ENCODE results near the gene RBM28.
A peak's percentile ranks its signal among the peaks of the same experiment; 100 is the strongest.

The RBM28 gene, protein sequence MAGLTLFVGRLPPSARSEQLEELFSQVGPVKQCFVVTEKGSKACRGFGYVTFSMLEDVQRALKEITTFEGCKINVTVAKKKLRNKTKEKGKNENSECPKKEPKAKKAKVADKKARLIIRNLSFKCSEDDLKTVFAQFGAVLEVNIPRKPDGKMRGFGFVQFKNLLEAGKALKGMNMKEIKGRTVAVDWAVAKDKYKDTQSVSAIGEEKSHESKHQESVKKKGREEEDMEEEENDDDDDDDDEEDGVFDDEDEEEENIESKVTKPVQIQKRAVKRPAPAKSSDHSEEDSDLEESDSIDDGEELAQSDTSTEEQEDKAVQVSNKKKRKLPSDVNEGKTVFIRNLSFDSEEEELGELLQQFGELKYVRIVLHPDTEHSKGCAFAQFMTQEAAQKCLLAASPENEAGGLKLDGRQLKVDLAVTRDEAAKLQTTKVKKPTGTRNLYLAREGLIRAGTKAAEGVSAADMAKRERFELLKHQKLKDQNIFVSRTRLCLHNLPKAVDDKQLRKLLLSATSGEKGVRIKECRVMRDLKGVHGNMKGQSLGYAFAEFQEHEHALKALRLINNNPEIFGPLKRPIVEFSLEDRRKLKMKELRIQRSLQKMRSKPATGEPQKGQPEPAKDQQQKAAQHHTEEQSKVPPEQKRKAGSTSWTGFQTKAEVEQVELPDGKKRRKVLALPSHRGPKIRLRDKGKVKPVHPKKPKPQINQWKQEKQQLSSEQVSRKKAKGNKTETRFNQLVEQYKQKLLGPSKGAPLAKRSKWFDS

GRCh38 chr7:128343554-128344430, at the start of gene RBM28:
Gene RBM28 (minus strand): TSS chr7:128343908. CDS start chr7:128343793, 115 bp downstream.
- DNase-seq (ENCODE audit: low read depth): peak; percentile 48
- H3K4me3 ChIP-seq (ENCODE audit: low read depth, low read length): peak within 1 kb of the TSS; percentile 92

DNA sequence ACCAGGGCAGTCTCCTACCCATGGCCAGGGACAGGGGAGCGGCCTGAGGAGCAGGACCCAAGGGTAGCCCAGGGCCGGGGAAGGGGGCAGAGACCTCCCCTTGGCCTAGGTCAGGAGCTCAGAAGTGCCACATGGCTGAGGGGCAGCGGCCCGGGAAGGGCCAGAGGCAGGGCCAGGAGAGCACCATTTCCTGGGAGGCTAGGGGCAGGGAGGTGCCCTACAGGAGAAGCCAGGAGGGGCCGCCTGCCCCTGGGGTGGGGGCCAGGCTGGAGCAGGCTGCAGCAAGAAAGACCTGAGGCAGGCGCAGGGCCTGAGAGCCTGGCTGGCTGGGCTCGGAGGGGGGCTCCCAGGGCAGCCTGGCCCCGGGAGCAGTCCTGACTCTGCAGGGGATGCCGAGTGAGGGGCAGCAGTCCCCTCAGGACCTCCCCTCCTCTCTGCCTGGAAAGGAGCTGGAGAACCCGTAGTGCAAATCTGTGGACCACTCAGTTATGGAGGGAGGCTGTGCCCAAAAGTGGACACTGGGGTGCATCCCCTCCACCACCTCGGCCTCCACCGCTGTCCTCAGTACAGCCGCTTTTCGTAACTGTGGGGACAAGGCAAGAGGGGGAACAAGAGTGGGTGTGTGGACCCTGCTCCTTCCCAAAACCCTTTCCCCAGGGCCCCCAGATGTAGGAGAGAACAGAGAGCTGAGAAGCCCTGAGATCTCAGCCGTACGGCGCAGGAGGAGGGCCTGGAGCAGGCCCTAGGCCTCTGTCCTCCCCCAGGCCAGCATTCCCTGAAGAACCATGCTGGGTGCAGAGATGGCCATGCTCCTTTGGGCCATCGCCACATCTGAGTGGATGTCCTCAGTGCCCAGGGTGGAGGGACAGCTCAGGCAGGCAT, 49.0 kb upstream of the RBM28 start:
- no peak overlapping the region for H3K4me3 ChIP-seq (ENCODE audit: low read depth, low read length)
- no peak for DNase-seq (ENCODE audit: low read depth)

DNA sequence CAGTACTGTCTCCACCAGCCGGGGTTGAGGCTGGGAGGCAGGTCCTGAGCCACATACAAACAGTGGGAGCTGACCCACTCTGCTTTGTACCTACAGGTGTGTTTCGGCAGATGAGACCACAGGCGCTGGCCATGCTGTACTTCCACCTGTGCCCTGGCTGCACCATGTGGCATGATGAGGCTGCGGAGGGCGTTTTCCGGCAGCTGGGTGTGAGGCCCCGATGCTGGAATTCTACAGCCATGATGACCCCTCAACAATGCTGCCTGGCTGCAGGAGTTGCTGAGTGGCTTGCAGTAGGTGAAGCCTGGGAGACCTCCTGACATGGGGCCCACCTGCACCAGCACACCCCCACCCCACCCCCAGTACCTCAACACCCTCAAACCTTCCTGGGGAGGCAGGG, 48.1 kb upstream of the RBM28 start:
- DNase-seq (ENCODE audit: low read depth): no peak
- H3K4me3 ChIP-seq (ENCODE audit: low read depth, low read length): no peak overlapping the region

GRCh38 chr7:128390871-128391565, 47.3 kb upstream of the RBM28 start:
- no peak overlapping the region for H3K4me3 ChIP-seq (ENCODE audit: low read depth, low read length)
- DNase-seq (ENCODE audit: low read depth): no peak

DNA sequence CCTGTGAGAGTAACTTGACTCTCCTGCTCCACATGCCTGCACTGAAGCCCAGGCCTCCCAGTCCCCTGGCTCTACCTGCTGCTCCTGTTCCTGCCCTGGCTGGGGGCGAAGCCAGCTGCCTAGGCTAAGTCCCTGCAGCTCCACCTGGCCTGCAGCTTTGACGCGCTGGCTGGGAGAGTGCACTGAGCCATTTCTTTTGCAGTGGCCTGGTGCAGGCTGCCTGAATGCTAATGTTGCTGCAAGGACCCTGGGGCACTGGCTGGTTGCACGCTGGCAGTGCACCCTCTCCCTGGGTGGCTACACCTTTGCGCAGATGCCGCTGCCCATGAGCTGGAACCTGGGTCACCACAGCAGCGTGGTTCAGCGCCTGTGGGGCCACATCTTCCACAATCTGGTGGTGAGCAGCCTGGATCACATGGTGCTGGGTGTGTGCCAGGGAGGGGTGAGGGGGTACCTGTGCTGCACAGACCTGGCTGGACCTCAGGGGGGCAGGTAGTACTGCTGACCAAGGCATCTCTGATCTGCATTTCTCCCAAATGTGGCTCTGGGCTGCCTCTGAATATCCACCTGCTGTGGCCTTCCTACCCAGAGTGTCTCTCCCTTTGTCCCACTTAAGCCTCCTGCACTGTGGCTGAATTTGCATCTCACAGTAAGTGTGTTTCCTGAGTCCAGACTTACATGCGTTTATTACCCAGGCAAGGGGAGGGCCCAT, 46.1 kb upstream of the RBM28 start:
- no peak overlapping the region for H3K4me3 ChIP-seq (ENCODE audit: low read depth, low read length)
- DNase-seq (ENCODE audit: low read depth): no peak

DNA sequence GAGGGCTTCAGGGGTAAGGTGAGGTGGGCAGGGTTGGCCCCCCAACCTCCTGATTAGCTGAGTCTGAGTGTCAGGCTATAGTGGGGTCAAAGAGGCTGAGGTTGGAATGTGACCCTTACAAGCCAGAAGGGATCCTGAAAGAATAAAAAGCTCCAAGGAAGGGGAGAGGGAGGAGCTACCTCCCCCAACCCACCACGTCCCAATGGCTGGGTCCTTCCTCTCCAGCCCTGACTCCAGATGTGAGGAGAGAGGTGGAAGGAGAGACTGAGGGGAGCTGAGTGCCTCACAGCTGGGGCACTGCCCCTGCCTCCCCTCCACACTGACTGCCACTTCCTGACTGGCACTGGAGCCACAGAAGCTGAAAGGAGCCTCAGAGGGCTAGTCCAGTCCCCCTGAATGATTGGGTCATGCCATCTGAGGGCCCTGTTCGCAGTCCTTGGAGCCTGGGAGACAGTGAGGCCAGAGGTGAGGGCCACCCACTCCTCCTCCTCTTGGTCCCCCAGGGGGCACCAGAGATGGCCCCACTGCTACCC, 45.4 kb upstream of the RBM28 start:
- no peak for DNase-seq (ENCODE audit: low read depth)
- H3K4me3 ChIP-seq (ENCODE audit: low read depth, low read length): no peak overlapping the region

DNA sequence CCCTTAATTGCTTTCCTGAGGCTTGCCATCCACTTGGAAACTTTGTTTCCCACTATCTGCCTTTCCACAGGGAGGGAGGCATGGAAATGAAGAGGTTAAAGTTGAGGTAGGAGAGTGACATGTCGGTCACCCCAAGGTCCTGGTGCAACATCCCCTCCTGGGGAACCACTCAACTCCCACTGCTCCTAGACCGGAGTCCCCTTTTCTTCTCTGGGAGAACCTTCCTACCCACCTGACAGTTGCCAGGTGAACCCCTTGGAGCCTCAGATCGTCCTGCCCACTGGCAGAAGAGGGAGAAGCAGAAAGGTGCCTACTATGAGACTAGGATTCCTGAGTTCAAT, 44.4 kb upstream of the RBM28 start:
- H3K4me3 ChIP-seq (ENCODE audit: low read depth, low read length): no peak overlapping the region
- no peak for DNase-seq (ENCODE audit: low read depth)

DNA sequence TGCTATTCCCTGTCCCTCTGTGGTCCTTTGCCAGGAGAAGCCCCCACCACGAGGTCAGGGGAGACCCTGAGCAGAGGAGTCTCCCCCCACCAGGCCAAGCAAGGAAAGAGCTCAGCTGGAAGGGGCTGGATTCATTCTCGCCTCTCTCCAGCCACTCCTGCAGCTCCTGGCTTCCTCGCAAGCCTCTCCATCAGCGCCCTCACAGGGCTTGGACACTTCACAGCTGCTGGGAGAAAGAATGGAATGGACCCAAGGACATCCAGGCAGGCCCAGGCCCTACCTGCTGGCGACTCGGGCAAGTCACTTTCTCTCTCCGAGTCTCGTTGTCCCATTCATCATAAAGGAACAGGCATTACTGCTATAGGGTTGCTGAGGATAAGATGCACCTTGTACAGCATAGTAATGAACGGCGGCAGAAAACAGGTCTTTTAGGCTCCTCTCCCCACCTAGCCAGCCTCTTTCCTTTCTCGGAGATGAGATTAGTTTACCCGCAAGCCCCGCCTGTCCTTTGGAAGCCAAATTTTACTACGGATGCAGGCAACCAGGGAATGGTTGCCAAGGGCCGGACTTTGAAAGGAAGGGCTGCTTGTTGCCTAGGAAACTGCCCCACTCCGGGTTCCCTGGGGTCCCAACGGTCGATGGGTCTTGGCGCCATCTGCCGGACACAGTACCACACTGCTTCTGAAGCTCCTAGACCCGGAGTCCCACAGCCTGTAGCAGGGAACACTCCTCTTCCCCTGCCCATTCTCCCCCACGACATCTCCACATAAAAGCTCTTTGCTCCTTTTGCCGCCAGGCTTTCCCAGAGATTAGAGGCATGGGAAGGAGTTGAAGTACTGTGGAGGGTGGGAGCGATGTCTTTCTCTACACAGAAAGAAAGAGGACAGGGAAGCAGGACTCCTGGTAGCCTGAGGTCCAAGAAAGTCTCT, 43.8 kb upstream of the RBM28 start:
- DNase-seq (ENCODE audit: low read depth): peak; percentile 31
- H3K4me3 ChIP-seq (ENCODE audit: low read depth, low read length): no peak overlapping the region

DNA sequence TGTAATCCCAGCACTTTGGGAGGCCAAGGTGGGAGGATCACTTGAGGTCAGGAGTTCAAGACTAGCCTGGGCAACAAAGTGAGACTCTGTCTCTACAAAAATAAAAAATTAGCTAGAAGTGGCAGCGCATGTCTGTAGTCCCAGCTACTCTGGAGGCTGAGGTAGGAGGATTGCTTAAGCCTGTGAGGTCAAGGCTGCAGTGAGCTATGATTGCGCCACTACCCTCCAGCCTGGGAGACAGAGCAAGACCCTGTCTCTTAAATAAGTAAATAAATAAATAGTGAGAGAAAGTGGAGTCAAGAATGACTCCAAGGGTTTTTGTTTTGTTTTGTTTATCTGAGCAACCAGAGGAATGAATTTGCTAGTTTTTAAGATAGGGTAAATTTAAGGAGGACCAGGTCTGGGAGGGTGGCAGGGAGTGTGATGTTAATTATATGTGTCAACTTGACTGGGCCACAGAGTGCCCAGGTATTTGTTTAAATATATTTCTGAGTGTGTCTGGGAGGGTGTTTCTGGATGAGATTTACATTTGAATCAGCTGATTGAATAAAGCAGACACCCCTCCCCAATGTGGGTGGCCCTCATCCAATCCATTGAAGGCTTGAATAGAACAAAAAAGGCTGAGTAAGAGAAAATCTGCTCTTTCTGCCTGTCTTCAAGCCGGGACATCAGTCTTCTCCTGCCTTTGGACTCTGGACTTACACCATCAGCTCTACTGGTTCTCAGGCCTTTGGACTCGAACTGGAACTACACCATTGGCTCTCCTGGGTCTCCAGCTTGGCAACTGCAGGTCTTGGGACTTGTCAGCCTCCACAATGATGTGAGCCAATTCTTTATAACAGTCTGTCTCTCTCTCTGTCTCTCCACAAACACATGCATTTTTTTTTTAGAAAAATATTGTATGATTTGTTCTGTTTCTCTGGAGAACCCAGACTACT, 42.5 kb upstream of the RBM28 start:
- DNase-seq (ENCODE audit: low read depth): no peak
- H3K4me3 ChIP-seq (ENCODE audit: low read depth, low read length): no peak overlapping the region

DNA sequence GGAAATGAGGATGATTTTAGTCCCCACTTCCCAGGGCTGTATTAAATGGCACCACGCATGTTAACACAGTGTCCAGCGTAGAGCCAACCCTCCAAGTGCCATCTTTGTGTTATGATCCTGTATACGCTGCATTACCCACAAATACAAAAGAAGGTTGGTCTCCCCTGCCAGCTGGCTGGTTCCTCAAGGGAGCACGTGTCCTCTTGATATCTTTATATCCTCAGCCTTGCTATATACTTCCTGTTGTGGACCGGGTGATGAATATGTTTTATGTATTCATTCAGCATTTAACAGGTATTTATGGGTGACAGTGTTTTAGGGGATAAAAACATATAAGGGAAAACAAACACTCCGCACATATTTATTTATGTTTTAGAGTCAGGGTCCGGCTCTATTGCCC, 41.0 kb upstream of the RBM28 start:
- H3K4me3 ChIP-seq (ENCODE audit: low read depth, low read length): no peak overlapping the region
- DNase-seq (ENCODE audit: low read depth): no peak

GRCh38 chr7:128383776-128384175, 40.1 kb upstream of the RBM28 start:
- H3K4me3 ChIP-seq (ENCODE audit: low read depth, low read length): no peak overlapping the region
- DNase-seq (ENCODE audit: low read depth): no peak

DNA sequence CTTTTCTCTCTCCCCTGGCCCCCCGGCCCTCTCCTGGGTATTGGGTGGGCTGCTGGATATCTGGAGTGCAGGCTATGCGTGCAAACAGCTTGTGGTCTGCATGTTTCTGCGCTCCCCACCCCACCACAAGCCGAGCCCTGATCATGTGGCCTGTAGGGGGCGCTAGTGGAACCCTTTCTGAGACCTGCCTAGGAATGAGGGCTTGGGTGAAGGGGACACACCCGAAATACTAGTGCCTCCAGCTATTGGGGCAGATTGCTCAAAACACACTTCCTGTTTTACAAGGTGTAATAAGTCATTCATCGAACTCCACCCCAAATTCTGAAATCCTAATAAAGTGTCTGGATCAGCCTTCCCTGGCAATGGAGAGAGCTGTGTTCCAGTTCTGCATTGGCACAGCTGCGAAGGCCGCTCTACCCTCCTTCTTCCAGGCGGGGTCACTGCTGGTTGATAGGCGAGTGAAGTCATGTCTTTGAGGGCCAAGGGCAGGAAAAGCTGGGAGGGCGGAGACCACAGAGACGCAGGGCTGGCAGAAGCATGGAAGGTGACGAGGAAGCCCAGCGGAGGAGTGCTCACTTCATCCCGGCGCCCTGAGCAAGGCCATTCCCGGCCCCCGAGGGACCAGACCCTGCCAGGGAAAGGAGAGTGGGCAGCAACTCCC, 37.6 kb upstream of the RBM28 start:
- DNase-seq (ENCODE audit: low read depth): no peak
- H3K4me3 ChIP-seq (ENCODE audit: low read depth, low read length): no peak overlapping the region

GRCh38 chr7:128380483-128381106, 36.9 kb upstream of the RBM28 start:
- no peak for DNase-seq (ENCODE audit: low read depth)
- H3K4me3 ChIP-seq (ENCODE audit: low read depth, low read length): no peak overlapping the region

DNA sequence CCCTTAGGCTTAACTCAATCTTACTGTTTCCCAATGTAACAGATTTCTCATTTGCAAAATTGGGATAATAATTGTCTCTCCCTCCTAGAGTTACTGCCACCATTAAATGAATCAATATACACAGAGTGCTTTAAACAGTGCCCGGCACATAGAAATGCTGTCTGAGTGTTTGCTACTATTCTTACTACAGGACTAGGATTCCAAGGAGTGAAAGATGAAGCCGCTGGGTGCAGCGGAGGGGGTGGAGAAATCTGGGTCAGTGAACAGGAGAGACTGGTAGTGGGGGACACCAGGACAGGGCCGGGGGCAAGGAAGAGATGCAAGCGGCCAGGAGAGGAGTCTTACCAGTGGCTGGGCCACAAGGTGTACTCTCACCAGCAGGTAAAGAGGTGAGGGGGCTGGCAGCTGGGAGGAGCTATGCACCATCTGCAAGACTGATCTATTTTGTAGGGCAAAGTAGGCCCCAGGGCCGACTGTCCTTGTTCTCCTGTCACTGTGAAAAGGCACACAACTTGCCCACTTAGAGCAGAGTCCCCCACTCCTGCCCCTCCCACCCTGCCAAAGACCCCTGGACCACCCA, 36.3 kb upstream of the RBM28 start:
- no peak for DNase-seq (ENCODE audit: low read depth)
- H3K4me3 ChIP-seq (ENCODE audit: low read depth, low read length): no peak overlapping the region

Data from skeletal muscle cell (primary cell).